Measurements from ENCODE around the gene SLC12A9.

SLC12A9 gene

GRCh38 chr7:100879685-100880261, 27.3 kb downstream of the SLC12A9 start:
- Histone ChIP-seq H3K27me3 (ENCODE audit: control insufficient read depth, insufficient read depth, low read length) (no peaks in the 10 kb centered on the region), H3K4me3 (ENCODE audit: low read length) (no peak overlapping the region), H3K9ac (ENCODE audit: low read depth, low read length) (no peak overlapping the region), H3K4me2 (ENCODE audit: low read length) (no peak overlapping the region), H3K9me3 (replicated peaks; ENCODE audit: low read length) (no peaks in the 10 kb centered on the region), H3K4me1 (ENCODE audit: control insufficient read depth, insufficient read depth, low read length) (peaks cover 23% of the 10 kb centered on the region), H3K36me3 (ENCODE audit: insufficient read depth, low read length) (peaks cover 78% of the 10 kb centered on the region)

- Histone ChIP-seq H3K27me3 (ENCODE audit: control insufficient read depth, insufficient read depth, low read length) (no peaks in the 10 kb centered on the region), H3K4me3 (ENCODE audit: low read length) (no peak overlapping the region), H3K9me3 (replicated peaks; ENCODE audit: low read length) (no peaks in the 10 kb centered on the region), H3K36me3 (ENCODE audit: insufficient read depth, low read length) (peaks cover 87% of the 10 kb centered on the region), H3K4me1 (ENCODE audit: control insufficient read depth, insufficient read depth, low read length) (peaks cover 23% of the 10 kb centered on the region), H3K4me2 (ENCODE audit: low read length) (no peak overlapping the region), H3K9ac (ENCODE audit: low read depth, low read length) (no peak overlapping the region)
These were observed 28.1 kb downstream of the SLC12A9 start for GRCh38 chr7:100880645-100881044.

- peaks cover 91% of the 10 kb centered on the region for H3K36me3 ChIP-seq (ENCODE audit: insufficient read depth, low read length)
- peaks cover 23% of the 10 kb centered on the region for H3K4me1 ChIP-seq (ENCODE audit: control insufficient read depth, insufficient read depth, low read length)
- no peaks in the 10 kb centered on the region for H3K27me3 ChIP-seq (ENCODE audit: control insufficient read depth, insufficient read depth, low read length)
- no peak overlapping the region for H3K4me3 ChIP-seq (ENCODE audit: low read length)
- no peaks in the 10 kb centered on the region for H3K9me3 ChIP-seq (replicated peaks; ENCODE audit: low read length)
- no peak overlapping the region for H3K9ac ChIP-seq (ENCODE audit: low read depth, low read length)
- no peak overlapping the region for H3K4me2 ChIP-seq (ENCODE audit: low read length)
These were observed 28.6 kb downstream of the SLC12A9 start for GRCh38 chr7:100881136-100881535.

GRCh38 chr7:100882201-100882600, 29.7 kb downstream of the SLC12A9 start:
- H3K27me3 ChIP-seq (ENCODE audit: control insufficient read depth, insufficient read depth, low read length), result no peaks in the 10 kb centered on the region
- H3K36me3 ChIP-seq (ENCODE audit: insufficient read depth, low read length), result peaks cover 93% of the 10 kb centered on the region
- H3K4me2 ChIP-seq (ENCODE audit: low read length), result no peak overlapping the region
- H3K4me3 ChIP-seq (ENCODE audit: low read length), result no peak overlapping the region
- H3K9me3 ChIP-seq (replicated peaks; ENCODE audit: low read length), result no peaks in the 10 kb centered on the region
- peaks cover 14% of the 10 kb centered on the region for H3K4me1 ChIP-seq (ENCODE audit: control insufficient read depth, insufficient read depth, low read length)
- no peak overlapping the region for H3K9ac ChIP-seq (ENCODE audit: low read depth, low read length)

GRCh38 chr7:100882785-100883526, 30.4 kb downstream of the SLC12A9 start:
- Histone ChIP-seq H3K4me3 (ENCODE audit: low read length) (no peak overlapping the region), H3K9me3 (replicated peaks; ENCODE audit: low read length) (no peaks in the 10 kb centered on the region), H3K4me1 (ENCODE audit: control insufficient read depth, insufficient read depth, low read length) (peaks cover 13% of the 10 kb centered on the region), H3K36me3 (ENCODE audit: insufficient read depth, low read length) (peaks cover 93% of the 10 kb centered on the region), H3K27me3 (ENCODE audit: control insufficient read depth, insufficient read depth, low read length) (no peaks in the 10 kb centered on the region), H3K4me2 (ENCODE audit: low read length) (no peak overlapping the region), H3K9ac (ENCODE audit: low read depth, low read length) (no peak overlapping the region)

GRCh38 chr7:100884736-100885439, 32.4 kb downstream of the SLC12A9 start:
- Histone ChIP-seq H3K36me3 (ENCODE audit: insufficient read depth, low read length) (peaks cover 85% of the 10 kb centered on the region), H3K9me3 (replicated peaks; ENCODE audit: low read length) (no peaks in the 10 kb centered on the region), H3K4me2 (ENCODE audit: low read length) (no peak overlapping the region), H3K4me3 (ENCODE audit: low read length) (no peak overlapping the region), H3K4me1 (ENCODE audit: control insufficient read depth, insufficient read depth, low read length) (peaks cover 22% of the 10 kb centered on the region), H3K27me3 (ENCODE audit: control insufficient read depth, insufficient read depth, low read length) (no peaks in the 10 kb centered on the region), H3K9ac (ENCODE audit: low read depth, low read length) (no peak overlapping the region)

- Histone ChIP-seq H3K36me3 (ENCODE audit: insufficient read depth, low read length) (peaks cover 80% of the 10 kb centered on the region), H3K27me3 (ENCODE audit: control insufficient read depth, insufficient read depth, low read length) (no peaks in the 10 kb centered on the region), H3K9me3 (replicated peaks; ENCODE audit: low read length) (no peaks in the 10 kb centered on the region), H3K9ac (ENCODE audit: low read depth, low read length) (no peak overlapping the region), H3K4me1 (ENCODE audit: control insufficient read depth, insufficient read depth, low read length) (peaks cover 28% of the 10 kb centered on the region), H3K4me2 (ENCODE audit: low read length) (no peak overlapping the region), H3K4me3 (ENCODE audit: low read length) (no peak overlapping the region)
These were observed 33.1 kb downstream of the SLC12A9 start for GRCh38 chr7:100885440-100886141.

GRCh38 chr7:100886142-100886935, 33.8 kb downstream of the SLC12A9 start:
- Histone ChIP-seq H3K36me3 (ENCODE audit: insufficient read depth, low read length) (peaks cover 75% of the 10 kb centered on the region), H3K4me1 (ENCODE audit: control insufficient read depth, insufficient read depth, low read length) (peaks cover 31% of the 10 kb centered on the region), H3K4me2 (ENCODE audit: low read length) (no peak overlapping the region), H3K4me3 (ENCODE audit: low read length) (no peak overlapping the region), H3K9me3 (replicated peaks; ENCODE audit: low read length) (no peaks in the 10 kb centered on the region), H3K9ac (ENCODE audit: low read depth, low read length) (no peak overlapping the region), H3K27me3 (ENCODE audit: control insufficient read depth, insufficient read depth, low read length) (no peaks in the 10 kb centered on the region)

- H3K36me3 ChIP-seq (ENCODE audit: insufficient read depth, low read length), result peaks cover 68% of the 10 kb centered on the region
- no peak overlapping the region for H3K9ac ChIP-seq (ENCODE audit: low read depth, low read length)
- H3K9me3 ChIP-seq (replicated peaks; ENCODE audit: low read length), result no peaks in the 10 kb centered on the region
- no peak overlapping the region for H3K4me3 ChIP-seq (ENCODE audit: low read length)
- no peak overlapping the region for H3K4me2 ChIP-seq (ENCODE audit: low read length)
- H3K27me3 ChIP-seq (ENCODE audit: control insufficient read depth, insufficient read depth, low read length), result no peaks in the 10 kb centered on the region
- H3K4me1 ChIP-seq (ENCODE audit: control insufficient read depth, insufficient read depth, low read length), result peaks cover 31% of the 10 kb centered on the region
These were observed 34.5 kb downstream of the SLC12A9 start for GRCh38 chr7:100886936-100887515.

GRCh38 chr7:100887516-100888290, 35.2 kb downstream of the SLC12A9 start:
- no peaks in the 10 kb centered on the region for H3K27me3 ChIP-seq (ENCODE audit: control insufficient read depth, insufficient read depth, low read length)
- H3K36me3 ChIP-seq (ENCODE audit: insufficient read depth, low read length), result peaks cover 62% of the 10 kb centered on the region
- peak overlapping the region; percentile 98 for H3K4me2 ChIP-seq (ENCODE audit: low read length)
- peak overlapping the region; percentile 89 for H3K9ac ChIP-seq (ENCODE audit: low read depth, low read length)
- peaks cover 31% of the 10 kb centered on the region for H3K4me1 ChIP-seq (ENCODE audit: control insufficient read depth, insufficient read depth, low read length)
- H3K9me3 ChIP-seq (replicated peaks; ENCODE audit: low read length), result no peaks in the 10 kb centered on the region
- peak overlapping the region; percentile 85 for H3K4me3 ChIP-seq (ENCODE audit: low read length)

Measured in skeletal muscle satellite cell (primary cell).